Astrocyte of the spinal cord (primary cell): ENCODE results near the gene S100A12.
"Not testable (repeated sequence)": the region's sequence is repeated elsewhere in the genome, so short reads cannot be mapped to it uniquely, and the experiment has no call there.

Experiments used
- DNase-seq: peaks from one replicate; pipeline ENCODE4 v3.0.0; 2011; ENCODE audit warnings: low read depth, low spot score
- H3K4me3 ChIP-seq: 2 replicates; pipeline ENCODE4 v1.5.1; 2011; ENCODE audit warnings: low read depth, mild to moderate bottlenecking, low read length, moderate library complexity
- in situ Hi-C: cut with HindIII; loops from 2 replicates; pipeline ENCODE4 v1.10.0; 2017; ENCODE audit warnings: low sequenced_read_pairs
- TF ChIP-seq, protein P1 (sequence below): IDR thresholded peaks from 2 replicates; pipeline ENCODE4 v1.5.1; 2012; ENCODE audit warnings: low read depth, mild to moderate bottlenecking, low read length, inconsistent platforms

S100A12 gene

GRCh38 chr1:153375511-153375910 lies at the start of gene S100A12:
Gene S100A12 (minus strand): TSS chr1:153375621. CDS start chr1:153374592, 1,029 bp downstream.
- in situ Hi-C loops, result no loop called here
- peak; percentile 19 for DNase-seq
- H3K4me3 ChIP-seq, result no peak within 1 kb of the TSS
- TF ChIP-seq, protein P1, sequence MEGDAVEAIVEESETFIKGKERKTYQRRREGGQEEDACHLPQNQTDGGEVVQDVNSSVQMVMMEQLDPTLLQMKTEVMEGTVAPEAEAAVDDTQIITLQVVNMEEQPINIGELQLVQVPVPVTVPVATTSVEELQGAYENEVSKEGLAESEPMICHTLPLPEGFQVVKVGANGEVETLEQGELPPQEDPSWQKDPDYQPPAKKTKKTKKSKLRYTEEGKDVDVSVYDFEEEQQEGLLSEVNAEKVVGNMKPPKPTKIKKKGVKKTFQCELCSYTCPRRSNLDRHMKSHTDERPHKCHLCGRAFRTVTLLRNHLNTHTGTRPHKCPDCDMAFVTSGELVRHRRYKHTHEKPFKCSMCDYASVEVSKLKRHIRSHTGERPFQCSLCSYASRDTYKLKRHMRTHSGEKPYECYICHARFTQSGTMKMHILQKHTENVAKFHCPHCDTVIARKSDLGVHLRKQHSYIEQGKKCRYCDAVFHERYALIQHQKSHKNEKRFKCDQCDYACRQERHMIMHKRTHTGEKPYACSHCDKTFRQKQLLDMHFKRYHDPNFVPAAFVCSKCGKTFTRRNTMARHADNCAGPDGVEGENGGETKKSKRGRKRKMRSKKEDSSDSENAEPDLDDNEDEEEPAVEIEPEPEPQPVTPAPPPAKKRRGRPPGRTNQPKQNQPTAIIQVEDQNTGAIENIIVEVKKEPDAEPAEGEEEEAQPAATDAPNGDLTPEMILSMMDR, result no peak

- TF ChIP-seq, protein P1, result no peak
Measured at GRCh38 chr1:153422450-153423068, 47.1 kb upstream of the S100A12 start.

DNA sequence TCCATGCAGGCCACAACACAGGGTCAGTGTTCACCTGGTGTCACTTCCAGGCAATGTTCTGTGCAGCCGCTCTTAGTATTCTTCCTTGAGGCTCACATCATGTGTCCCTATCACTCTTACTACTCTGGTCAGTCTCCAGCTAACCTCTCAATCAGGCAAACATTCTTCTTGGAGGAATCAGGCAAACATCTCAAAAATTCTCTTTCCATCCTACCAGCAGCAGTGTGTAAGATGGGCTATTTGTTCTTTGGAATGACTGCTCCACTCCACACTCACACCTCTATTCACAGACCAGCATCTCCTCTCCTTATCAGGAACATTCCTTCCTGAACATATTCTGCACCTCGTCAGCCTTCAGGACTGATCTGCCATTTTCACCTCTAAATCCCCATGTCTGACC lies 44.9 kb upstream of the S100A12 start:
- H3K4me3 ChIP-seq, result no peak overlapping the region
- TF ChIP-seq, protein P1, result no peak
- in situ Hi-C loops, result no loop called here
- DNase-seq, result no peak

More at GRCh38 chr1:153422450-153423068, 47.1 kb upstream of the S100A12 start:
- peak; percentile 53 for DNase-seq
- in situ Hi-C loops, result no loop called here
- H3K4me3 ChIP-seq, result no peak overlapping the region

DNA sequence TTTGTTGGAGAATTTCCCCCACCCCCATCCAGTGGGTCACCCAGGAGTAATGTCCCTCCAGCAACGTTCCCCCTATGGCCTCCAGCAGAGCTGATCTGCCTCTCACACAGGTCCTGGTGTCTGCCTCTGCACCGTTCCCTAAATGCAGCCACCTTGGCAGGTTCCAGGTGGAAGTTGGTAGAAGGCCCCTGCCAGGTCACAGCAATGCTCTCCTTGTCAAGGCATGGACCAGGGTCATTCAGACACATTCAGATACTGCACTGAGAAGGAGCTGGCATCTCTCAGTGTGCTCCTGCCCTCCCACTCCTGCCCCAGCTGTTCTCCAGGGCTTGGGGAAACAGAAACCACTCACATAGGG lies 44.0 kb upstream of the S100A12 start:
- H3K4me3 ChIP-seq, in situ Hi-C loops, DNase-seq: not testable (repeated sequence)

DNA sequence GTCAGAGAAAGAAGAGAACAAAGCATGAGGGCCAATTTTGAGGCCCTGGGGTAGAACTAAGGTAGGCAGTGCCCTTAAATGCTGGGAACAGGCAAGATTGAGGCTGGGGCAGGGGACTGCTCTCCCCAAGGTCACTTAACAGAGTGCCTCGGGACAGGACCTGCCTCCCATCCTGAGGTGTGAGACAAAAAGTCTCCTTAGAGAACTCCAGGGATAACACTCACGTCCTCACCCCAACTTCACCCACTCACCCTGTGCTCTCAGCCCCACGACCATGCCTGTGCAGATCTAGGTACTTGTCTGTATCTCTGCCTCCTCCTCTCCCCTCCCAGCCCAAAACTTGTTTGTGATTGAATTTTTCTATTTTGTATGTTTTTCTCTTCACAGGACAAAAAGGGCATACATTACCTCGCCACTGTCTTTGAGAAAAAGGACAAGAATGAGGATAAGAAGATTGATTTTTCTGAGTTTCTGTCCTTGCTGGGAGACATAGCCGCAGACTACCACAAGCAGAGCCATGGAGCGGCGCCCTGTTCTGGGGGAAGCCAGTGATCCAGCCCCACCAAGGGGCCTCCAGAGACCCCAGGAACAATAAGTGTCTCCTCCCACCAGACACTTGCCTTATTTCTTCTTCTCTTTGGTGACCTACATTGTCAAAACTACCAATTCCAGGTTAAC lies 43.5 kb upstream of the S100A12 start:
- DNase-seq, in situ Hi-C loops: not testable (repeated sequence)

DNA sequence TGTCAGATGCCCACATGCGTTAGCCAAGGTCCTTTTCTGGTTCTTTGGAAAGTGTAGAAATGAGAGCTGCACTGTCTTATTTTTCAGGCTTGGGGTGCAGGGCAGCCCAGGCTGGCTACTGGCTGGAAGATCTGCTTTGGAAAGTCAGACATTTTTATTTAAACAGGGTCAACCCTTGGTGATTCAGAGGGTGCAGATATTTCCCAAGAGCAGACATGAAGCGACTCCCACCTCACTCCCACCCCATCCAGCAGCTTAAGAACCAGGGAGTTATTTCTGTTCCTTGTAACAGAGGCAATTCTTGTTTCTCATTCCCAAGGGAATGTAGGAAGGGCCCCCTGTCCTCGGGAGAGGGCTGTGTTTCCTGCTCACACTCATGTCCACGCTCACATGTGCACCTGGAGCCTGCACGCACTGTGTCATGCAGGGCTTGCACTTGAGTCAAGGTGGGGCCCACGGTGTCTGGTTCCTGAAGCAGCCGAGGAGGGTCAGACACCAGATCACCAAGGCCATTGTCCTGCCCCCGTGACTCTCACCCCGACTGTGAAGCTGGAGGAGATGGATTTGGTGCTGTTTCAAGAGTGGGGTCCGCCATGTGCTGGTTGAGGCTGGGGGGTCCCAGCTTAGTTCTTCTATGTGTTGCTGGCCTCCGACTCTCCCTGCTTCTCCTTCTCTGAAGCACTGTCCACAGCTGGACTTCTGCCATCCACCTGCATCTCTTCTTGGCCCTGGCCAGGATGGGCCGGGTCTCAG lies 41.9 kb upstream of the S100A12 start:
- H3K4me3 ChIP-seq, result no peak overlapping the region
- TF ChIP-seq, protein P1, result no peak
- in situ Hi-C loops, result no loop called here
- DNase-seq, result no peak

More for the DNA sequence above, 43.5 kb upstream of the S100A12 start:
- H3K4me3 ChIP-seq, result not testable (repeated sequence)

DNA sequence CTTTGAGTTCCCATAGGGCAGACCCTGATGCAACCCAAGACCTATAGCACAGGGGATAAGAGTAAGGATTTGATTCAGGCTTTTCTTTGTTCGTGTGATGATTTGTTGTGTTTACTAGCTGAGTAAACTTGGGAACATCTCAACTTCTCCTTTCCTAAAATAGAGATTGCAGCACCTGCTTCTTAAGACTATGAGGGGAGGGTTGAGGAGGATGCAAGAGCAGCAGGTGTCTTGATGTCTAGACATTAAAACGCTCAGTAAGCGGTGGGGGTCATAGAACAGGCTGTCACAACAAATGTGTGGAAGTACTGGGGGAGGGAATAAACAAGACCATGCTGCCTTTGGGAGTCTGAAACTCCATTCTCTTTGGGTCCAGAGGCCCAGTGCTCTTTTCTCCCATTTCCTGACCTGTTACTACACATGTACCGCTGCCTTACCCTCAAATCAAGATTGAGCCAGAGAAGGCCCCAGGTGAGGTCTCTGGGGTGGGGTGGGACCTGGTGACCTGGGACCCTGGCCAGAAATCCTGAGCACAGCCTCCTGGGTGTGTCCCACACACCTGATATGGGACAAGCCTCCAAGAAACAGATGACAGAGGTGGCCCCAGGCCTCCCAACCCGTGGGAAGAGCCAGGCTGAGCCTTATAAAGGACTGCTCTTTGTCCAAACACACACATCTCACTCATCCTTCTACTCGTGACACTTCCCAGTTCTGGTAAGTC lies 40.6 kb upstream of the S100A12 start, which contains the start of gene S100A7A:
TSS of gene S100A7A (plus strand) at position 671 of the 721 bp plus-strand sequence. CDS start 1,563 bp downstream, outside the sequence.
- TF ChIP-seq, protein P1, result no peak
- in situ Hi-C loops, result no loop called here

DNA sequence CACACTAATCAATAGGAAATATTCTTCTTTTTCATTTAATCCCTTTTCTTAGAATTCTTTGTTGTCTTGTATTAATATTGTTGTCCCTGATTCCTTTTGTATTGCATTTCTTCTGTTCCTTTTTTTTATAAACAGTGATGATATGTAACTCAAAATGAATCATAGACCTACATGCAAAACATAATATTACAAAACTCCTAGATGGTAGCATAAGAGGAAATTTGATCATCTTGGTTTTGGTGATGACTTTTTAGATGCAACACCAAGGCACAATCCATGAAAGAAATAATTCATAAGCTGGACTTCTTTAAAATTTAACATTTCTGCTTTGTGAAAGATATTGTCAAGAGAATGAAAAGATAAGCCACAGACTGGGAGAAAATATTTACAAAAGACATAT lies 38.5 kb upstream of the S100A12 start:
- in situ Hi-C loops, DNase-seq: not testable (repeated sequence)

More for the DNA sequence above, 40.6 kb upstream of the S100A12 start, which contains the start of gene S100A7A:
- H3K4me3 ChIP-seq, result no peak within 1 kb of the TSS
- DNase-seq, result no peak

GRCh38 chr1:153407274-153407673 lies 31.9 kb upstream of the S100A12 start:
- H3K4me3 ChIP-seq, in situ Hi-C loops: not testable (repeated sequence)

More for the DNA sequence above, 38.5 kb upstream of the S100A12 start:
- H3K4me3 ChIP-seq, result not testable (repeated sequence)

DNA sequence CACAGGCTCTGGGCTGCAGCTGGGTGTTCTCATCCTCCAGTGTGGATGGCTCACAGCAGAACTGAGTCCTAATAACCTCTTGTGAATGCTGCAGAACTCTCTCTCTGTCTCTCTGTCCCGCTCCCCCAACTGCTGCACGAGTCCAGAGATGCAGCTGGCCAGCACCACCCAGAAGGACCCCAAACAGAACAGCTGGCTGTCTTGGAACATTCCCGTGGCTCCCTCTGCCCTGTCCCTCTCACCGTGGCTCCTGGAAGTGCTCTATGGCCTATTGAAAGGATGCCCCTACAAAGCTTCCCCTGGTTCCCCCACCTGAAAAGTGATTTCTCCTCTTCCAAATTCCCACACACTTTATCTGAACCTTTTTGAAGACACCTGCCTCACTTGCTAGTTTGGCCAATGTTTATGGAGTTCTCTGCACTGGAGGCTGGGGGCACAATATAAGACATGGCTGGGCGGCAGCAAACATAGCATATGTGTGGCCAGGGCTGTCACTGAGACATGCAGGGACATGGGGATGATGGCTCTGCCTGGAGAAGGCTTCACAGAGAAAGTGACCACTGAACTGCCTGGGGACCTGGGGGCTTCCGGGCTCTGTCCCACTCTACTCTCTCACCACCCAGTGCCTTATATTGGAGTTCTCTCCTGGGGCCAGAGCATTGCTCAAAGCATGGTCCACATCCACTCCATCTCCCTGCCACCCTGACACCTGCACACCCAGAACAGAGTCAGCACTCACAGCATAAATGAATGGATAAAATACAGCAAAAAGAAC lies 30.6 kb upstream of the S100A12 start:
- in situ Hi-C loops, DNase-seq, H3K4me3 ChIP-seq: not testable (repeated sequence)

More at GRCh38 chr1:153407274-153407673, 31.9 kb upstream of the S100A12 start:
- not testable (repeated sequence) for DNase-seq
